MM.1S (cell line): Measurements from ENCODE around the gene DNMT3B.

Experiments used
- DNase-seq: peaks from one replicate; pipeline ENCODE4 v3.0.0-alpha.2; 2015
- H2AFZ ChIP-seq: fragments of 300-600 bp; sonication (generic); 2 replicates; pipeline ENCODE4 v1.6.0; 2016; ENCODE audit warnings: antibody characterized with exemption, low read length
- H3F3A ChIP-seq: fragments of 300-600 bp; sonication (generic); 2 replicates; pipeline ENCODE4 v1.6.1; 2016; ENCODE audit warnings: mild to moderate bottlenecking, antibody characterized with exemption, low read length, moderate library complexity, mixed read lengths; ENCODE audit not compliant: insufficient read depth
- H3K27ac ChIP-seq: fragments of 300-600 bp; sonication (generic); 2 replicates; pipeline ENCODE4 v1.5.1; 2016; ENCODE audit warnings: mild to moderate bottlenecking, low read length
- H3K27me3 ChIP-seq: fragments of 300-600 bp; sonication (generic); replicated peaks from 2 replicates; pipeline ENCODE4 v1.6.0; 2016; ENCODE audit warnings: low read length; ENCODE audit not compliant: insufficient read depth
- H3K36me3 ChIP-seq: fragments of 300-600 bp; sonication (generic); replicated peaks from 2 replicates; pipeline ENCODE4 v1.6.1; 2016; ENCODE audit warnings: mild to moderate bottlenecking, low read length, mixed read lengths; ENCODE audit not compliant: insufficient read depth
- H3K4me1 ChIP-seq: fragments of 300-600 bp; sonication (generic); 2 replicates; pipeline ENCODE4 v1.6.1; 2016; ENCODE audit warnings: low read length, mixed read lengths
- H3K4me2 ChIP-seq: fragments of 300-600 bp; sonication (generic); 2 replicates; pipeline ENCODE4 v1.6.0; 2016; ENCODE audit warnings: low read depth, low read length
- H3K4me3 ChIP-seq: fragments of 300-600 bp; sonication (generic); 2 replicates; pipeline ENCODE4 v1.5.1; 2016; ENCODE audit warnings: low read length, mixed read lengths
- H3K79me2 ChIP-seq: fragments of 300-600 bp; sonication (generic); 2 replicates; pipeline ENCODE4 v1.6.1; 2016; ENCODE audit warnings: mixed run types, low read length, mixed read lengths
- H3K9ac ChIP-seq: fragments of 300-600 bp; sonication (generic); 2 replicates; pipeline ENCODE4 v1.6.1; 2016; ENCODE audit warnings: low read length, mixed read lengths
- H3K9me2 ChIP-seq: fragments of 300-600 bp; sonication (generic); replicated peaks from 2 replicates; pipeline ENCODE4 v1.6.1; 2016; ENCODE audit warnings: mild to moderate bottlenecking, low read length, mixed read lengths; ENCODE audit not compliant: insufficient read depth
- H3K9me3 ChIP-seq: fragments of 300-600 bp; sonication (generic); replicated peaks from 2 replicates; pipeline ENCODE4 v1.6.1; 2016; ENCODE audit warnings: mild to moderate bottlenecking, low read length, mixed read lengths; ENCODE audit not compliant: insufficient read depth
- H4K20me1 ChIP-seq: fragments of 300-600 bp; sonication (generic); 2 replicates; pipeline ENCODE4 v1.6.1; 2016; ENCODE audit warnings: mild to moderate bottlenecking, low read length, moderate library complexity, mixed read lengths; ENCODE audit not compliant: insufficient read depth
- CTCF ChIP-seq: fragments of 300-600 bp; sonication (generic); IDR thresholded peaks from 2 replicates; pipeline ENCODE4 v1.5.1; 2016; ENCODE audit warnings: antibody characterized with exemption, low read length, mixed read lengths
- EZH2 ChIP-seq: fragments of 300-600 bp; sonication (generic); optimal IDR thresholded peaks from 2 replicates; pipeline ENCODE3; 2017; ENCODE audit warnings: low read depth, mild to moderate bottlenecking, antibody characterized with exemption, low read length, mixed read lengths
- EZH2phosphoT487 ChIP-seq: fragments of 300-600 bp; sonication (generic); IDR thresholded peaks from 2 replicates; pipeline ENCODE4 v1.6.1; 2018; ENCODE audit warnings: antibody characterized with exemption, low read length

Gene DNMT3B

DNA sequence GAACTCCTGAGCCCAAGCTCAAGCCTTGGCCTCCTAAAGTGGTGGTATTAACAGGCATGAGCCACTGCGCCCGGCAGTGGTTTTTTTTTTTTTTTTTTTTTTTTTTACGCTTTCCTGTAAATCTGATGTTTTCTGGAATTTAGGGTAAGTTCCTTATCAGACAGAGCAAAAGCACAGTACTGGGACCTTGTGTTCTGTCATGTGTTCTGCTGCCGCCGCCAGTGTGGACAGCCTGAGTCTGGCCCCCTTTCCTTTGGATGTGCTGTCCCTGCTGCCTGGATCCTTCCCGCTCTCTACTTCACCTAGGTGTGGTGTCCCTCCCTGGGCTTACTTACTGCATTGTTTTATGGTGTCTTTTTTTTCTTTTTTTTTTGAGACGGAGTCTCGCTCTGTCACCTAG is 11.7 kb downstream of the DNMT3B start:
- Histone ChIP-seq H3K4me3 (no peak overlapping the region), H4K20me1 (no peaks in the 10 kb centered on the region)

GRCh38 chr20:32775336-32775991 is 13.3 kb downstream of the DNMT3B start:
- H3K36me3 ChIP-seq: no peaks in the 10 kb centered on the region
- peaks cover 10% of the 10 kb centered on the region; the same call in 1 of the 2 replicates for H3F3A ChIP-seq
- no peak overlapping the region for H3K27ac ChIP-seq

More for the DNA sequence above, 11.7 kb downstream of the DNMT3B start:
- no peaks in the 10 kb centered on the region for H3K9me3 ChIP-seq
- no peaks in the 10 kb centered on the region for H3K27me3 ChIP-seq
- H3K79me2 ChIP-seq: peaks cover 30% of the 10 kb centered on the region
- no peaks in the 10 kb centered on the region for H3K36me3 ChIP-seq
- DNase-seq: no peak
- TF ChIP-seq CTCF (no peak), EZH2phosphoT487 (no peak), EZH2 (no peak)
- no peak overlapping the region for H3K27ac ChIP-seq
- no peak overlapping the region for H3K4me2 ChIP-seq
- H2AFZ ChIP-seq: no peak overlapping the region
- peaks cover 16% of the 10 kb centered on the region; the same call in 1 of the 2 replicates for H3F3A ChIP-seq
- H3K9me2 ChIP-seq: no peaks in the 10 kb centered on the region
- no peak overlapping the region for H3K9ac ChIP-seq
- H3K4me1 ChIP-seq: peaks cover 17% of the 10 kb centered on the region

DNA sequence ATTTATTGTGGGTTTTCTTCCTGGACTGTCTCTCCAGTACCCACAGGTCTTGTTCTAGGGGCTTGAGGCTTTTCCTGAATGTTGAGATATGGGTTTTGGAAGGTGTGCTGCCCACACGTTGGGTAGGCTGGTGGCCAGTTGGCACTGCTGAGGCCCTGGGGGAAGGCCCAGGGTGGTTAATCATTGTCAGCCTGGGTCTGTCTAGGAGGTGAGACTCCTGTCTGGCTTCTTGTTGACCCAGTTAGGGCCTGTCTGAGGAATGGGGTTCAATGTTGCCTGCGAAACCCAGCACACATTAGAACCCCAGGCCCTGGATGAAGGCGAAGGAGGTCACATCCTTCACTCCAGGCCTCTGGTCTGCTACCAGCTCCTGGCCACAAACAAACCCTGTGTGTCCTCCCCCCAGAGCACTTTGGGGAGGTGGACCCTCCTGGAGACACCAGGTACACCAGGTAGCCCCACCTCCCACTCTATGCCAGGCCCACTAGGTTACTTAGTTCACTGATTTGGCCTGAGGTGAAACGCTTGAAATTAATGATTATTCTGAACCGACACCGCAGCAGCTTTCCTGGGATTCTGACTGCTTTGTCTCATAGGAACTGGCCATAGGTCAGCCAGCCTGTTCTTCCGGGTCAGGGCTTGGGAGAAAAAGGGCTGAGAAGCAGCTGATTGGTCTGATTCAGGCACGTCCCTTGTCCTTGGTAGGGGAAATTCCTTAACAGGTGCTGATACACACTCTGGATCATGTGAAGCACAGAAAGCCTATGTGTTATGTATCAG is 15.2 kb downstream of the DNMT3B start:
- Histone ChIP-seq H3K9me3 (no peaks in the 10 kb centered on the region), H3K4me2 (no peak overlapping the region), H3K79me2 (peaks cover 28% of the 10 kb centered on the region), H3F3A (no peaks in the 10 kb centered on the region), H3K9me2 (no peaks in the 10 kb centered on the region), H2AFZ (no peak overlapping the region), H3K4me3 (no peak overlapping the region), H3K36me3 (no peaks in the 10 kb centered on the region), H4K20me1 (no peaks in the 10 kb centered on the region), H3K27ac (no peak overlapping the region), H3K27me3 (no peaks in the 10 kb centered on the region), H3K4me1 (peaks cover 3% of the 10 kb centered on the region; the same call in 1 of the 2 replicates), H3K9ac (no peak overlapping the region)
- no peak for DNase-seq
- TF ChIP-seq EZH2phosphoT487 (no peak), CTCF (no peak), EZH2 (no peak)

More at GRCh38 chr20:32775336-32775991, 13.3 kb downstream of the DNMT3B start:
- H3K79me2 ChIP-seq: peaks cover 33% of the 10 kb centered on the region
- peaks cover 17% of the 10 kb centered on the region for H3K4me1 ChIP-seq
- no peak overlapping the region for H3K9ac ChIP-seq
- H3K4me2 ChIP-seq: no peak overlapping the region
- no peaks in the 10 kb centered on the region for H3K9me3 ChIP-seq
- H2AFZ ChIP-seq: no peak overlapping the region
- H3K9me2 ChIP-seq: no peaks in the 10 kb centered on the region
- TF ChIP-seq CTCF: no peak
- no peak for TF ChIP-seq EZH2
- TF ChIP-seq EZH2phosphoT487: no peak
- no peak for DNase-seq
- no peaks in the 10 kb centered on the region for H3K27me3 ChIP-seq
- H4K20me1 ChIP-seq: no peaks in the 10 kb centered on the region
- H3K4me3 ChIP-seq: no peak overlapping the region
